AG08396 (cell line): Measurements from ENCODE around the gene GJB4.

Experiments
- DNase-seq: peaks from one replicate; pipeline ENCODE4 v3.0.0; 2012; ENCODE audit warnings: low spot score, mixed read lengths

The GJB4 gene

GRCh38 chr1:34778381-34778780, 18.8 kb downstream of the GJB4 start:
- DNase-seq, result no peak

- no peak for DNase-seq
Measured at GRCh38 chr1:34779005-34779404, 19.5 kb downstream of the GJB4 start.

- DNase-seq, result no peak
Measured at GRCh38 chr1:34779526-34779925, 20.0 kb downstream of the GJB4 start.

- no peak for DNase-seq
Measured at GRCh38 chr1:34779962-34780361, 20.4 kb downstream of the GJB4 start.

GRCh38 chr1:34780528-34780927, 21.0 kb downstream of the GJB4 start:
- DNase-seq, result no peak

GRCh38 chr1:34781071-34781843, 21.7 kb downstream of the GJB4 start, which contains the start of gene GJB3:
Gene GJB3 (plus strand): TSS chr1:34781214. CDS start chr1:34784763, 3,549 bp downstream.
- DNase-seq, result peak; percentile 58

- no peak for DNase-seq
Measured at GRCh38 chr1:34781844-34782391, 22.4 kb downstream of the GJB4 start.

- no peak for DNase-seq
Measured at GRCh38 chr1:34784751-34785221, 25.2 kb downstream of the GJB4 start.

GRCh38 chr1:34785231-34785874, 25.8 kb downstream of the GJB4 start:
- no peak for DNase-seq

- no peak for DNase-seq
Measured at GRCh38 chr1:34785875-34786470, 26.4 kb downstream of the GJB4 start.

- peak; percentile 84 for DNase-seq
Measured at GRCh38 chr1:34786521-34787325, 27.2 kb downstream of the GJB4 start.

- peak; percentile 55 for DNase-seq
Measured at GRCh38 chr1:34787461-34788420, 28.2 kb downstream of the GJB4 start.

GRCh38 chr1:34790985-34791384, 31.4 kb downstream of the GJB4 start:
- DNase-seq, result no peak

- no peak for DNase-seq
Measured at GRCh38 chr1:34792424-34792823, 32.9 kb downstream of the GJB4 start.

- no peak for DNase-seq
Measured at GRCh38 chr1:34792868-34793727, 33.6 kb downstream of the GJB4 start, which contains the start of gene GJA4. Gene GJA4 (plus strand): TSS chr1:34792999. CDS start chr1:34794214, 1,215 bp downstream.

- DNase-seq, result no peak
Measured at GRCh38 chr1:34794001-34794789, 34.7 kb downstream of the GJB4 start.

- no peak for DNase-seq
Measured at GRCh38 chr1:34794790-34795180, 35.2 kb downstream of the GJB4 start.

- no peak for DNase-seq
Measured at GRCh38 chr1:34795916-34796315, 36.4 kb downstream of the GJB4 start.

GRCh38 chr1:34796990-34797389, 37.5 kb downstream of the GJB4 start:
- DNase-seq, result no peak
